GM19193 (cell line): Measurements from ENCODE around the gene RPL10A.

Experiments used
- POLR2A ChIP-seq: IDR thresholded peaks from 4 replicates; pipeline ENCODE4 v1.6.1; 2011; ENCODE audit not compliant: insufficient read depth, insufficient read length; ENCODE audit errors: extremely low read depth

The RPL10A gene

DNA sequence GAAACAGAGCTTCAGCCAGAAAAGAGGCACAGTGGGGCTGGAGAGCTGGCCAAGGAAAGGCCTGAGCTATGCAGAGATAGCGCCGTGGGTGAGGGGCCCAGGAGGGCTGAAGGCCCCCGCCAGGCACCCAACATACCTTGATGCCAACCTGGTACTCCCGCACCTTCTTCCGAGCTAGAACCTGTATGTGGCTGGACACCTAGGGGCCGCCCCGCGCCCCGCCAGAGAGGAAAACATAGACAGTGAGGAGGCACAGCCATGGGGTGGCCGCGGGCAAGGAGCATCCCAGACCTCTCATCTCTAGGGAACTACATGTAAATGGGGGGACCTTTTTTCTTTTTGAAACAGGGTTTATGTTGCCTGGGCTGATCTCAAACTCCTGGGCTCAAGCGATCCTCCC lies 12.0 kb downstream of the RPL10A start:
- TF ChIP-seq POLR2A, result no peak

DNA sequence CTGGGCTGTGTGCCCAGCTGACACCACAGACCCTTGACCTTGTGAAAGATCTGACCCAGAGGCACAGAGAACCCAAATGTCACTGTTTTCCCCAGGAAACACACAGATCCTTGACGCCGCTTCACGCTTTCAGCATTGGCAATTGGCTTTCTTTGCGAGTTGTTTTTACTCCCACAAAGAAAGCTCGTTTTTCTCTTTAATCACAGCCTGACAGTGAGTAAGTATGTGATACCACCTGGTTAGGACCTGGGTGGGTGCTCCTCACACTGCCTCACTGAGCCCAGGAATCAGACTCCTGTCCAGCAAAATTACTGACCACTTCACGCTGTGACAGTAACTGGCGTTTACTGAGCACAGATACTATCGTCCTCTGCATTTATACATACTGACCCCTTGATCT lies 13.0 kb downstream of the RPL10A start:
- no peak for TF ChIP-seq POLR2A

DNA sequence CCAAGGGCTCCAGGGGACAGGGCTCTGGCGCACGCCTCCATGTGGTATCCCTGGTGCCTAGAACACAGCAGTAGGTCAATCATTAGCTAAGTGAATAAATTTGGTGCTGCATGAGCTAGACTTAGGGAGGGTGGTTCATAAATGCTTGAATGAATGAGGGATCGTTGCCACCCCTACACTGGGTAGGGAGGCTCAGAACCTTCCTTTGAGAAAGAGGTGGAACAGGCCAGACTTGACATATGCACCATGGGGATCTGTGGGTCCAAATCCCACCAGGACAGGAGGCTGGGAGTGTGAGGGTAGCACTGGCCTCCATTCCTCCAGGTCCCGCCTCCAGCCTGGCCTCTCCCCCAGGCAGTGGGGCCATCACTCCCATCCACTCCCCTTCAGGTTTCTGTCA lies 14.9 kb downstream of the RPL10A start:
- TF ChIP-seq POLR2A, result no peak

DNA sequence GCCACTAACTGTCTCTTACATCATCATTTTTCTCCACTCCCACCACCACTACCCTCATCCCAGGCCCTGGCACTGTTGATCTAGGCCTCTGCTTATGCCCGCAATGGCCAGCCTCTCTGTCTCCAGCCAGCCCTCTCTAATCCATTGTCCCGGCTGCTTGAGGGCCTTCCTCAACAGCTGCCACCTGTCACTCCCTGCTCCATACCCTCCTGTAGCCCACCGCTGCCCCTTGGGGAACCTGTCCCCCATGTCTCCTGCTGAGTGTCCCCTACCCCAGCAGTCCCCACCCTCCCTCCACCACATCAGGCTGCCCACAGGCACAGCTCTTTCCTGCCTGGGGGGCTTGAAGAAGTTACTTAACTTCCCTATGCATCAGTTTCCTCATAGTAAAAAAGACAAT lies 15.3 kb downstream of the RPL10A start:
- no peak for TF ChIP-seq POLR2A

DNA sequence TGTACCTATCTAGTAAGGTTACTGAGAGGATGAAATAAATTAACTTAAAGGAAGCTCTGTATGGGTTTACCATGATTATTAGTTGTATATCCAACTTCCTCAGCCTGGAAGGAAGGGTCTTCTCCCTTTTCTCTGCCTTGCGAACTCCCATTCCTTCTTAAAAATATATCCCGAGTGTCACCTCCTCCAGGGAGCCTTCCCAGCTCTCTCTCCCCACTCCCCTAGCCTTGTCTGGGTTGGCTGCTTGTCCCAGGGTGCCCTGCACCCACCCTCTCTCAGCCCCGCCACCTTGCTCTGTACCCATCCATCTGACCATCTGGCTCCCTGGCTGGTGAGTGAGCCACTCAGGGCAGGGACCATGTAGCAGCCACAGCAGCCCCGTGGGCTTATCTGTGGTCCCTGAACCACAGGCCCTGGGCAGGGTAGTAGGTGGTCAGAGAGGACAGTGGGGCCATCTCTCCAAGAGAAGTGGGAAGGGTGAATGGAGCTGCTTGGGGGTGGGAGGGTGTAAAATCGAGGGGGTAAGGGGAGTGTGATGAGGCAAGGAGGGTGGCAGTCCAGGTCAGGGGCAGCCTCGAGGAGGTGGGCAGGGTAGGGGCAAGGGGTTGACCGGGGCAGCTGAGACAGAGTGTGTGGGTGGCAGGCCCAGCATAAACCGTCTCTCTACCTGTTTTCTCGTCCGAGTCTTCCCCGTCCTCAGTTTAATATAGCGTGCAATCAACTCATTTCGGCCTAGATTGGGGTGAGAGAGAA lies 15.9 kb downstream of the RPL10A start:
- no peak for TF ChIP-seq POLR2A

DNA sequence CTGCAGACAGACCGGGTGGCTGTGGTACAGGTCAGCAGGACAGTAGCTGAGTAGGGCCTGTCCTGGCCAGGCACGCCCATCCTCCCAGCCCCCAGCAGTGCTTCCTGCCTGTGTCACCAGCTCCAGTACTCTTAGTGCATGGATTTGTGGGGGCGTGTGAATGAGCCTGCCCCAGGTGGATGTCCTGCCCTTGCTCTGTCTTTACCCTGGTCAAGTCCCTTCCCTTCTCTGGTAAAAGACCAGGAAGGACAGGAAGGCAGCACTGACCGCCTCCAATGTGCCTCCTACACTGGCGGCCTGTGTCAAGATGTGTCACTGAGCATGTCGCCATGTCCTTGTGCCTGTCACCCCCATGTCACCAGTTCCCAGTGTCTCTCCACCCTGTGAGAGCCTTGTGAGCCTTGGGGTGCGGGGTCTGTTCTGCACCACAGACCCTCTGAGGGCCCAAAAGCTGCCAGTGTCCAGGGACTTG lies 16.8 kb downstream of the RPL10A start:
- no peak for TF ChIP-seq POLR2A

DNA sequence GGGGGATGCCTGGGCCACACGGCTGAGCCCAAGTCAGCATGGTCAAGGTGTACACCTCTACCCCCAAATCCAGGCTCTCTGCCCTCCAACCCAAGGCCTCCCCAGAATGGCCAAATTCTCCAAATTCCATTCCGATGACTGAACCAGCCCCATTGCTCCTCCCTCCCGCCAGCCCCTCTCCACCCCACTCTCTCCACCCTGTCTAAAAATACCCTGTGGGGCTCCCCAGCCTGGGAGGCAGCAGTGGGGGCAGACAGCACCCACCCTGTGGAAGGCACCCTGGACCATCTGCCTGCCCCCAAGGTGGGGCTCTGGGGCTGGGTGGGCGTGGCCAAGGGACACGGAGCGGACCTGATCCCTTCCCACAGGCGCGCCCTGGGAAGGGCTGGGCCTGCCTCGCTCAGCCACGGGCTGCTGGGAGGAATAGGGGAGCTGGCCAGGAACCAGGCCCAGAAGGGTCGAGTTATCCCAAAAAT lies 17.2 kb downstream of the RPL10A start:
- TF ChIP-seq POLR2A, result no peak

DNA sequence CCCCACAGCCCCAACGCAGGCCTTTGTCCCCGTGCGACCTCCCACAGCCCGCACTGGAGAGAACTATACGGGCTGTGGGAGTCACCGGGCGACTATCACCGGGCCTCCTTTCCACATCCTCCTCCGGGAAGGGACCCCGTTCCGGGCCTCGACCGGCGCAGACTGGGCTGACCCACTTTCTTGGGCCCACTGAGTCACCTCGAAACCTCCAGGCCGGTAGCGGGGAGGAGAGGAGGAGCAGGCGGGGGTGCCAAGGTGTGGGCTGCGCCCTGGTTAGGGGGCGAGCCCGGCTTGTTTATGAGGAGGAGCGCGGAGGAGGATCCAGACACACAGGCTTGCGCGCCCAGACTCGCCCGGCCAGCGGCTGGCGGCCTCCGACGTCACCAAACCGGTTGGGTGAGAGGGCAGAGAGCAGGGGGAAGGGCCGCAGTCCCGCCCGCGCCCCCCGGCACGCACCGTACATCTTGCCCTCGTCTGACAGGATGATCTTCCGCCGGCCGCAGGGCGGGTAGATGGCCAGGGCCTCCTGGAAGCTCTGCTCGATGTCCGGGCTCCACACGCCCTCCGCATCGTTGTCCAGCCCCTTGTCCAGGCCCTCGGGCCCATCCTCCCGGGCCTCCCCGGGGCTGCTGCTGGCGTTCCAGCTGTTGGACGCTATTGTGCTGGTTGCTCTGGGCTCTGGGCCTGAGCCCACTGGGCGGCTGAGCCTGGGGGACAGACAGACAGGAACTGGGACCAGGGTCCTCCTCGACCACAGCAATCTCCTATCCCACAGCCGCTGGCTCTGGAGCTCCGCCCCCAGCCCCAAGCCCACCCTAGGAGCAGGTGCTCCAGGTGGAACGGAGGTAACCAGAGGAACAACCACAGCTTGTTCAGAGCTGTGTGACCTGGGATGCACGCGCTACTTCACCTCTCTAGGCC lies 18.1 kb downstream of the RPL10A start:
- TF ChIP-seq POLR2A, result no peak

DNA sequence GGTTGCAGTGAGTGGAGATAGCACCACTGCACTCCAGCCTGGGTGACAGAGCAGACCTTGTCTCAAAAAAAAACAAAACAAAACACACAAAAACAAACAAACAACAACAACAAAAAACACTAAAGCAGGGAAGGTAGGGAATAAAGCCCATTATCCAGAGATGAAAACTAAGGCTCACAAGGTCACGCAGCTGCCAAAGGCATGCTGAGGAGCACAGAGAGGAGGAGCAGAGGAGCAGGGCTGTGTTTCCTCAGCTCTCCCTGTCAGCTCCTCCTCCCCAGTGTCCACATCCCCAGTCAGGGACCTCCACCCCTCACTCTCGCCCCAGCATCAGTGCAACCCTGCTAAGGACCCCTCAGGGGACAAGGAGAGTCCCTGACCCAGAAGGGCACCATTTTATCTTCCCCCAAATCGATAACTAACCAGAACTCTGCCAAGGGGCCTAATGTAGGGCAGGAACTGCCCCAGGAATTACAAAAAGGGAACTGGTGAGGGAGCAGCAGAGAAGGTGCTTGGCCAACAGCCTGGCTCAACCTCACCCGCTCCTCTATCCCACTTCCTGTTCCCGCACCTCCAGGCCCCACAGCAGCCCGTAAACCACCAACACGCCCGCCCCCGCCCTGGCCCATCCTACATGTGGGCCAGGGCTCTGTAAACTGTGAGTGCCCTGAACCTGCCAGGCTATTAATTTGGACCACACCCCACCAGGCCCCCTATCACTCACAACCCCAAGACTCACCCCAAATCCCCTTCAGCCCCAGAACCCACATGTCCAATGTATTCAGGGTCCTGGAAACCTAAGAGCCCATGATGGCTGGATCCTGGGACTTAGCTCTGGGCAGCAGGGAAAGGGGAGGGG lies 19.7 kb downstream of the RPL10A start:
- no peak for TF ChIP-seq POLR2A

DNA sequence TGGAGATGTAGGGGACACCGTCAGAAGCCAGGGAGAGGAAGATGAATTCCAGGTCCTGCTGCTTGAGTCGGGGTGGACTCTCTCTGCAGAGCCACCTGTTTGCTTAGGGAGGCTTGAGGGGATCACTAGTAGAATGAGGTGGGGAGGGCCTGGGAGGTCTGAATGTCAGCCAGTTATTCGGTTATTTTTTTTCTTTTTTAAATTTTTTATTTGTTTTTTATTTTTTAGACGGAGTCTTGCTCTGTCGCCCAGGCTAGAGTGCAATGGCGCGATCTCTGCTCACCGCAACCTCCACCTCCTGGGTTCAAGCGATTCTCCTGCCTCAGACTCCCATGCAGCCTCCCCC lies 20.3 kb downstream of the RPL10A start:
- TF ChIP-seq POLR2A, result no peak

DNA sequence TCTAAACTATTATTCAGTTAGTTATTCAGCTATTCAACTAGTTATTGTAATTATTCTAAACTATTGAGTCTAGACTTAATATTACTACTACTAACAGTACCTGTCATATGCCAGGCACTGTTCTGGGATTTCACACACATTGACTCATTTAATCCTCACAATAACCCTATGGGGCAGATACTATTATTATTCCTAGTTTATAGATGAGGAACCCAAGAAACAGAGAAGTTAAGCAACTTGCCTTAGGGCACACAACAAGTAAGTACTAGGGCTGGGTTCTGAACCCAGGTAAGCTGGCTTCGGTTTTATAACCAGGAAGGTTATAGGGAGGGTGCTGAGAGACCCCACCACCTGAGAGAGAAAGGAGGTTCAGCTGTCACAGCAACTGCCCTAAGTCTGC lies 20.9 kb downstream of the RPL10A start:
- no peak for TF ChIP-seq POLR2A

DNA sequence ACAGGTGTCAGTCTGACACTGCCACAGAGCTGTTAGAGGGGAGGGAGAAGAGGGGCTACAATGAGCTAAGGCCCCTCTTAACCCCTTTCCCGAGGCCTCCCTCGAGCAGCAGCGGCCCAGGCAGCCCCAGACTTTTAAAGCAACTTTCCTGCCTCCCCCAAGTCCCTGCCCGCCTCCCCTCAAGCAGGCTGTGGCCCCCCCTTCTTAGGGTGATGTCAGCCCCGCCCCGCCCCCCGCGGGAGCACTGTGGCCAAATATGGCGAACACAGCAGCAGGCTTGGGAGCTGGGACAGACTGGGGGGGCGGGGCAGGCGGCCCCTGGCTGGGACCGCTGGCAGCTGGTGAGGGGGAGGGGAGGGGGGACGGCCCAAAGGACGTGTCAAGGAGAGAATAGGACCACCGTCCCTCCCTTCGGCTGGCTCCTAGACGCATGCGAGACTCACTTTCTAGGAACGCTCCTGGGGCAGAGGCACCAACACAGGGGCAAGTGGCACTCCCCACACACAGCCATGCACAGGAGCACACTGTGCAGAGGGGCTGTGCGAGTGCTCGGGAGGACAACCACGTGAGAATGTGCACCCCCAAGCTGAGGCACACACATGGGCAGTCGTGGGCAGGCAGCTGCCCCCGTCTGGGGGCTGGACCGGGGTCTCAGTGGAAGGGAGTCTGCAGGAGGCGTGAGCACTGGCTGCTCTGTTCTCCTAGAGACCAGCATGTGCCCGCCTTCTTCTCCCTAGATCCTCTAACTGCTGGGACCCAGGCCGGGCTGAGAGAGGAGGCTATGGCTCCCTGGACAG lies 22.0 kb downstream of the RPL10A start:
- no peak for TF ChIP-seq POLR2A

DNA sequence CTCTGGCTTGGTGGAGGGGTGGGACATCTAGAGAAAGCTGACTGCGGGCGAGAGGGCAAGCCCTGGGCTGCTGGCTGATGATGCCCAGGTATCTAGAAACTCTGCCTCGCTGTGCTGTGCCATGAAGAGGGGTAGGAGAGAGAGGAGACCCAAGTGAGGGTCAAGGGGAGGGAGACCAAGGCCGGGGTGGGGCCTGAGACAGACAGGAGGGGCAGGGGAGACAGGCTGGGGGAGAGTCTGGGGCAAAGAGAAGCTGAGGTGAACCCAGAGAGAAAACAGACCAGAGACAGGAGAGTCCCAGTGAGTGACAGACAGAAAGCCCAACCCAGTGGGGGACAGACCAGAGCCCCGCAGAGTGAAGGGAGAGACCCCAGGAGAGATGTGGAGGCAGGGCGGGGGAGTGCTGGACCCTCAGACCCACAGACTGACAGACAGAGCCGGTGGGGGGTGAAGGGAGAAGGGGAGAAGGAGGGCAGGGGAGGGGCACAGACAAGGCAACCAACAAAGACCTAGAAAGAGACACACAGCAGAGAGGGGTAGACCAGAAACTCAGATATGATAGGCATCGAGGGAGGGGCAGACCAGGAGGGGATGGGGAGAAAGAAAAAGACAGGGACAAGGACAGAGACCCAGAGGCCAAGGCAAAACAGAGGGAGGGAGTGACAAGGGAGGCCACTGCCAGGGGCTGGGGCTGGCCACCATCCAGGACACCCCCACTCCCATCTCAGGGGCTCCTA lies 22.8 kb downstream of the RPL10A start:
- TF ChIP-seq POLR2A, result no peak
